Inflammatory macrophage treated with lipopolysaccharide for 1 hour (primary cell): ENCODE results near the gene TFIP11.

Experiments used
- DNase-seq, 2 donors: peaks; one replicate each; pipeline ENCODE4 v3.0.0-alpha.2; 2020 to 2022

Gene TFIP11

GRCh38 chr22:26476705-26477340 lies 35.5 kb downstream of the TFIP11 start:
- DNase-seq, result peak; percentile 64 to 87

GRCh38 chr22:26474682-26475081 lies 37.6 kb downstream of the TFIP11 start:
- peak; percentile 31 to 69 for DNase-seq

- no peak for DNase-seq
Measured at GRCh38 chr22:26471522-26471921, 40.8 kb downstream of the TFIP11 start.

GRCh38 chr22:26470807-26471206 lies 41.5 kb downstream of the TFIP11 start:
- no peak for DNase-seq

GRCh38 chr22:26466196-26466595 lies 46.1 kb downstream of the TFIP11 start:
- no peak for DNase-seq

GRCh38 chr22:26464312-26464711 lies 48.0 kb downstream of the TFIP11 start:
- DNase-seq, result no peak

GRCh38 chr22:26463688-26464087 lies 48.6 kb downstream of the TFIP11 start:
- no peak for DNase-seq

- DNase-seq, result peak in 1 of 2 donors; percentile 52
Measured at GRCh38 chr22:26463101-26463661, 49.1 kb downstream of the TFIP11 start.

GRCh38 chr22:26462641-26463040 lies 49.6 kb downstream of the TFIP11 start:
- no peak for DNase-seq

- DNase-seq, result no peak
Measured at GRCh38 chr22:26462051-26462450, 50.2 kb downstream of the TFIP11 start.

- peak in 1 of 2 donors; percentile 72 for DNase-seq
Measured at GRCh38 chr22:26461188-26461810, 51.0 kb downstream of the TFIP11 start.

GRCh38 chr22:26460202-26460601 lies 52.1 kb downstream of the TFIP11 start:
- DNase-seq, result no peak

- no peak for DNase-seq
Measured at GRCh38 chr22:26457661-26458272, 54.5 kb downstream of the TFIP11 start.

- no peak for DNase-seq
Measured at GRCh38 chr22:26453812-26454500, 58.3 kb downstream of the TFIP11 start.

- DNase-seq, result no peak
Measured at GRCh38 chr22:26453216-26453615, 59.1 kb downstream of the TFIP11 start.

- no peak for DNase-seq
Measured at GRCh38 chr22:26452236-26453016, 59.8 kb downstream of the TFIP11 start.

- DNase-seq, result no peak
Measured at GRCh38 chr22:26450453-26451185, 61.7 kb downstream of the TFIP11 start.

GRCh38 chr22:26448941-26449340 lies 63.3 kb downstream of the TFIP11 start:
- no peak for DNase-seq

GRCh38 chr22:26448334-26448733 lies 63.9 kb downstream of the TFIP11 start:
- DNase-seq, result no peak

GRCh38 chr22:26447584-26448329 lies 64.5 kb downstream of the TFIP11 start:
- no peak for DNase-seq
